Stimulated activated CD8-positive, alpha-beta memory T cell treated with anti-CD3 and anti-CD28 coated beads, Interleukin-12 subunit alpha, Interleukin-12 subunit beta, amount 100 ng/mL, for 24 hours (primary cell): ENCODE data around the gene NIBAN1.

Experiments
- DNase-seq: peaks from one replicate; pipeline ENCODE4 v3.0.0-alpha.2; 2020; ENCODE audit errors: extremely low read depth

The NIBAN1 gene

GRCh38 chr1:184945678-184946412, 28.5 kb downstream of the NIBAN1 start:
- no peak for DNase-seq

GRCh38 chr1:184945029-184945428, 29.3 kb downstream of the NIBAN1 start:
- no peak for DNase-seq

- DNase-seq, result no peak
These were observed 30.3 kb downstream of the NIBAN1 start for GRCh38 chr1:184943998-184944397.

- DNase-seq, result no peak
These were observed 32.6 kb downstream of the NIBAN1 start for GRCh38 chr1:184941735-184942134.

- no peak for DNase-seq
These were observed 32.9 kb downstream of the NIBAN1 start for GRCh38 chr1:184941410-184941733.

- DNase-seq, result no peak
These were observed 33.5 kb downstream of the NIBAN1 start for GRCh38 chr1:184940694-184941409.

- no peak for DNase-seq
These were observed 34.1 kb downstream of the NIBAN1 start for GRCh38 chr1:184940226-184940625.

GRCh38 chr1:184937729-184938128, 36.6 kb downstream of the NIBAN1 start:
- no peak for DNase-seq

- no peak for DNase-seq
These were observed 38.1 kb downstream of the NIBAN1 start for GRCh38 chr1:184935920-184936798.

GRCh38 chr1:184933944-184934343, 40.4 kb downstream of the NIBAN1 start:
- DNase-seq, result no peak

GRCh38 chr1:184932319-184932718, 42.0 kb downstream of the NIBAN1 start:
- no peak for DNase-seq

- DNase-seq, result no peak
These were observed 42.7 kb downstream of the NIBAN1 start for GRCh38 chr1:184931566-184931965.

GRCh38 chr1:184930645-184931044, 43.7 kb downstream of the NIBAN1 start:
- no peak for DNase-seq

- DNase-seq, result no peak
These were observed 44.1 kb downstream of the NIBAN1 start for GRCh38 chr1:184930232-184930631.

GRCh38 chr1:184929711-184930202, 44.6 kb downstream of the NIBAN1 start:
- DNase-seq, result no peak

GRCh38 chr1:184928394-184928793, 45.9 kb downstream of the NIBAN1 start:
- no peak for DNase-seq
